Kidney glomerular epithelial cell (primary cell): ENCODE data around the gene ADARB2.

Experiments
- DNase-seq: peaks from one replicate; lab custom pipeline; 2025; lab: John Stamatoyannopoulos, UW

The ADARB2 gene

DNA sequence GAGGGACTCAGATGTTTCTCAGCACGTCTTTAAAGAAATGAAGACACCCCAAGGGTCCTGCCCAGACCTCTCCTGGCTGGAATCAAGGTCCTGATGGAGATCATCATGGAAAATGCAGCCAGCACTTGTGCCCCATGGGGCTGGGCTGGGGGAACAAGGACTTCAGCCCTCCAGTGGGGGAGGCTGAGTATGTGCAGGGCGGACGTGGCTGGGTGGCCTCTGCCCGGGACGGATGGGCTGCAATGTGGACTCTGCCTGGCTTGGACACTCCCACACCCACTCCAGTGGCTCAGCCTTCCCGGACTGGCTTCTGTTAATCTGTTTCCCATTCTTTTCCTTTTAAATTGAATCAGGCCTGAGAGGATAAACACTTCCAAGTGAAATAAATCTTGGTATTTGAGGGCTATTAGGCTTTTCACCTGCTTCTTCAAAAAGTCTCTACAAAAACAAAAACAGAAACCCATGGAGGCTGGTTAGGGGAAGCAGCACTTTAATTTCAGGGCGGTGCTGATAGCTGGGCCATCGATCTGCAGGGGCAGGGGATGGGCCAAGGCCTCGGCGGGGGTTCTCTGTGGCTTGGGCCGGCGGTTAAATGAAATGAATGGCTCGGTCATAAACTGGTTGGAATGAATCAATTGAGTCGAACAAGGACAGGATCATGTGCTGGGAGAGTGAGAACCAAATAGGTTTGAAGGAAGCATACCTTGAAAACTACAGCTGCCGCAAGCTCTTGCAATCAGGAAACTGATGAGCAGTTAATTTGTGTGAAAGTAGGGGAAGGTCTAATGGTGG is 51.4 kb downstream of the ADARB2 start:
- no peak for DNase-seq

- no peak for DNase-seq
These were observed 52.3 kb downstream of the ADARB2 start for GRCh38 chr10:1684991-1685390.

GRCh38 chr10:1683649-1684048 is 53.7 kb downstream of the ADARB2 start:
- DNase-seq: no peak

- DNase-seq: no peak
These were observed 57.3 kb downstream of the ADARB2 start for GRCh38 chr10:1679821-1680650.

DNA sequence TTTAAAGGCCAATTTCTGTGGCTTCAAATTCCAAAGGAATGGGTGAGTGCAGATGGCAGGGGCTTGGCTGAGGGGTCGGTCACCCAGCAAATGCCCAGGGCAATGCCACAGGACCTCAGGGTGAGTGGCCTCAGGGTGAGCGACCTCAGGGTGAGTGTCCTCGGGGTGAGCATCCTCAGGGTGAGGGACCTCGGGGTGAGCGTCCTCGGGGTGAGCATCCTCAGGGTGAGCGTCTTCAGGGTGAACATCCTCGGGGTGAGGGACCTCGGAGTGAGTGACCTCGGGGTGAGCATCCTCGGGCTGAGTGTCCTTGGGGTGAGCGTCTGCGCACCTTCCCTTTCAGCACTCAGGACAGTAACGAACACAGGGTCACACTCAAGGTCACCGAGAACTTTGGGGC is 59.2 kb downstream of the ADARB2 start:
- no peak for DNase-seq

DNA sequence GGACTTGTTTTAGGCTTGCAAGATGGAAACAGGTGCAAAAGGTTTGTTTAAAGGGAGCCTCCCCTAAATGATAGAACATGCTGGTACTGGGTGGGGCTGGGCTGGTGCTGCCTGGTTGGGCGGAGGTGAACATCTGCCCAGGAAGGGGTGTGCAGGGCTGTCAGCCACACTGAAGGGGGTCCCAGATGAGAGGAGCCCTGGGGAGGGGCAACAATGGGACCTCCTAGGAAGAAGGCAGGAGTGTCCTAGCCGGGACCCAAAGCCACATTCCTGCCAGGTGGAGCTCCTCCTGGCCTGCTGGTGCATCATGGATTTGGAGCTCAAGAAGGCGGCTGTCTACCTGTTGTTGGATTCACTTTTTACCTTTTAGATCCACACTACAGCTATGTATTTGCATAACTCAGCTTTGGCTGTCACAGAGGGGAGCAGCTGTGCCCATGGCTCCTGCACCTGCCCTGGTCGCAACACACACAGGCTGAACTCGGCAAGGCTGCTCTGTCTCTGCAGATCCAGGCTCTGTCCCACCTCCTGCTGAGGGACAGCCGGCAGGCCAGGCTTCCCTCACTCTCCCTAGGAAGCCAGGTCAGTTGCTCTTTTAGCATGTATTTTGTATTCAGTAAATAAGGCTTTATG is 59.9 kb downstream of the ADARB2 start:
- DNase-seq: no peak

DNA sequence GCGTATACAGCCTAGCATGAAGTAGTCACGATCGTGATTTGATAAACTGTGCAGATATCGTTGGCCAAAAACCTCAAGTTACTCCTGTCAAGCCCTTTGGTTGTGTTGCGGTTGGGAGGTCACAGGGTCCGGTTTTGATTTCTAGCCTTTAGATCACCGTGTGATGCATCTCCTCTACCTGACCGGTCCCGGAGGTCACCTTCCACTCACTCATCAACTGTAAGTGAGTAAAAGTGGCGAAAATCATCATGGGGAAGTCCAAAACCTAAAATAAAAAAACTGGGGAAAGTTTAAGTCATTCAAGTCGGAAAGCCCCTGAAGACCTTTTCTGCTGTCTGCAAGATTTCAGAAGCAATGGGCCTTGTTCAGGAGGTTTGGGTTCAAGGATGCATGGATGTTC is 62.8 kb downstream of the ADARB2 start:
- no peak for DNase-seq

DNA sequence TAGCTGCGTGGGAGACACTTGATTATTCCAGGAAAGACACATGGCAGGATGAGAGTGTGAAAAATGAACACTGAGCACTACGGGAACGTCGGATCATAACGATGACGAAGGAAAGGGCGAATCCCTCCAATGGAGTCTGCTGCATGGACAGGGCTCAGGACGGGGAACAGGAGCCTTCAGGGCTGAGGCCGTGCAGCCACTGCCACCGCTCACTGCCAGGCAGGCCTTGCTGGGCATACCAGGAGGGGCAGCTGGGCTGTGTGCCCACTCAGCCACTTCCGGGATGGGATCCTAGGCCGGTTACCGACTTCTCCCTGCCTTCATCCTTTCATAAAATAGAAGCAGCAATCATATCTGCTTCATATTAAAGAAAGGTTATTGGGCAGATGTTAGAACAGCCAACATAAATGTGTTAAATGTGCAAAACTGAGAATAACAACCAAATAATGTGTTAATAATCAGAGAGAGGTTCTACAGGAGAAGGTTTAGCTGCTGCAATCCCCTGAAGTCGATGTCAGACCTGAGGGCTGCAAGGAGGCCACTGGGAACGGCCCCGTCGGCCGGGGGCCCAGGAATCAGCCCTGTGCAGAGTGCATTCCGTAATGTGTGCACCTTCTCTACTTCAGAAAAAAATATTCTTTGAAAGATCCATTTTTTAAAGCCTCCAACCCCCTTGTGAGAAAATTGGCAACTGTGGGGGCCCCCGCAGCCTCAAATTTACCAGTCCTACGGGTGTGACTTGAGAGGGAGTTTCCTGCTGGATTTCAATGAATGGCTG is 63.6 kb downstream of the ADARB2 start:
- no peak for DNase-seq

GRCh38 chr10:1672001-1672781 is 65.1 kb downstream of the ADARB2 start:
- DNase-seq: no peak

- no peak for DNase-seq
These were observed 65.8 kb downstream of the ADARB2 start for GRCh38 chr10:1671366-1672000.

GRCh38 chr10:1670541-1671365 is 66.6 kb downstream of the ADARB2 start:
- no peak for DNase-seq

- no peak for DNase-seq
These were observed 67.9 kb downstream of the ADARB2 start for GRCh38 chr10:1669433-1669832.

- no peak for DNase-seq
These were observed 68.9 kb downstream of the ADARB2 start for GRCh38 chr10:1668399-1668798.

DNA sequence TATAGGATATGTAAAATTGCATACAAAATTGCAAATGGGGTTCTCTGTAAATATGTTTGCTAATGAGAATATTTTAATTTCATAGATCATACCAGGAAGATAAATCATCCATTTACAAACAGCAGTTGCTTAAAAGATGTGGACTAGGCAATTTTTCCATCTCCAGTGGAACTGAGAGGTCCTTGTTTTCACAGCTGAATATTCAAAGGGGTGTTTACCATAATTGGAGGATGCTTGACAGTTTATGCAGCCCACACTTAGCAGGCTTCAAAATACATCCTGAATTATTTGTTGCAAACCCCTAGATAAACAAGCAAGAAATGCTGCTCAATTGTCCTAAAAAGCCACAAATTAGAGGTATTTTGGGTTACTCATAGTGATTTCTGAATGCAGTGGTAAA is 69.9 kb downstream of the ADARB2 start:
- no peak for DNase-seq

- DNase-seq: no peak
These were observed 71.2 kb downstream of the ADARB2 start for GRCh38 chr10:1666147-1666546.

DNA sequence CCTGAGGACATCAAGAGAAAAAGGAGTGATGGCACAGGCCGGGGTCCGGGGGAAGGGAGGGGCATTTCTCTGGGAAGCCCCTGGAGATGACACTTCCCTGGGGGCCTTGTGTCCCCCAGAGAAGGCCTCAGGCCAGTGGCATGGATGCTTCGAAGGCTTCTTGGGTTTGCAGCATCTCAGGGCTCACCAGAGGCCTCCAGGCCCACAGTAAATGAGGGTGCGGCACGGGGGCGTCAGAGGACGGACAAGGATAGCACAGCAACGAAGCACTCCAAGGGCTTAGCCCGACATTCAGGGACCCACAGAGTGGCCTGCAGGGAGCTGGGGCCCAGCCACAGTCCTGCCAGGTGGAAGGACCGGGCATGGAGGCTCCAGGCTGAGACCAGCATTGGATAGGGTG is 71.6 kb downstream of the ADARB2 start:
- DNase-seq: no peak

- no peak for DNase-seq
These were observed 72.2 kb downstream of the ADARB2 start for GRCh38 chr10:1665021-1665661.

- no peak for DNase-seq
These were observed 72.9 kb downstream of the ADARB2 start for GRCh38 chr10:1664333-1664964.

- no peak for DNase-seq
These were observed 74.1 kb downstream of the ADARB2 start for GRCh38 chr10:1663226-1663625.
